BLaER1 treated with 17β-estradiol and CSF1 and Interleukin-3, amounts not matched to agents 10 nM and 100 nM (cell line): ENCODE results near the gene USP4.

ENCODE experiments used
- H3K27ac ChIP-seq, 11 experiments: shearing (Covaris generic); formaldehyde crosslinking; 2 replicates each; pipeline ENCODE4 v1.8.1; 2022
- H3K27me3 ChIP-seq, 11 experiments: shearing (Covaris generic); formaldehyde crosslinking; 2 replicates each; pipeline ENCODE4 v1.8.1; 2022
- H3K36me3 ChIP-seq, 11 experiments: shearing (Covaris generic); formaldehyde crosslinking; 2 replicates each; pipeline ENCODE4 v1.8.1; 2022
- H3K4me1 ChIP-seq, 10 experiments: shearing (Covaris generic); formaldehyde crosslinking; 2 replicates each; pipeline ENCODE4 v1.8.1; 2022
- H3K4me2 ChIP-seq, 11 experiments: shearing (Covaris generic); formaldehyde crosslinking; 2 replicates each; pipeline ENCODE4 v1.8.1; 2022
- H3K4me3 ChIP-seq, 10 experiments: shearing (Covaris generic); formaldehyde crosslinking; 2 replicates each; pipeline ENCODE4 v1.8.1; 2022
- H3K9ac ChIP-seq, 11 experiments: shearing (Covaris generic); formaldehyde crosslinking; 2 replicates each; pipeline ENCODE4 v1.8.1; 2022
- H3K9me3 ChIP-seq, 11 experiments: shearing (Covaris generic); formaldehyde crosslinking; replicated peaks in 1 of 11; 2 replicates each; pipeline ENCODE4 v1.8.1; 2022
- H4K20me1 ChIP-seq, 11 experiments: shearing (Covaris generic); formaldehyde crosslinking; 2 replicates each; pipeline ENCODE4 v1.8.1; 2022
- Cebpa-rat ChIP-seq, 11 experiments: shearing (Covaris generic); IDR thresholded peaks; 2 replicates each; pipeline ENCODE4 v1.8.1; 2022

Gene USP4

DNA sequence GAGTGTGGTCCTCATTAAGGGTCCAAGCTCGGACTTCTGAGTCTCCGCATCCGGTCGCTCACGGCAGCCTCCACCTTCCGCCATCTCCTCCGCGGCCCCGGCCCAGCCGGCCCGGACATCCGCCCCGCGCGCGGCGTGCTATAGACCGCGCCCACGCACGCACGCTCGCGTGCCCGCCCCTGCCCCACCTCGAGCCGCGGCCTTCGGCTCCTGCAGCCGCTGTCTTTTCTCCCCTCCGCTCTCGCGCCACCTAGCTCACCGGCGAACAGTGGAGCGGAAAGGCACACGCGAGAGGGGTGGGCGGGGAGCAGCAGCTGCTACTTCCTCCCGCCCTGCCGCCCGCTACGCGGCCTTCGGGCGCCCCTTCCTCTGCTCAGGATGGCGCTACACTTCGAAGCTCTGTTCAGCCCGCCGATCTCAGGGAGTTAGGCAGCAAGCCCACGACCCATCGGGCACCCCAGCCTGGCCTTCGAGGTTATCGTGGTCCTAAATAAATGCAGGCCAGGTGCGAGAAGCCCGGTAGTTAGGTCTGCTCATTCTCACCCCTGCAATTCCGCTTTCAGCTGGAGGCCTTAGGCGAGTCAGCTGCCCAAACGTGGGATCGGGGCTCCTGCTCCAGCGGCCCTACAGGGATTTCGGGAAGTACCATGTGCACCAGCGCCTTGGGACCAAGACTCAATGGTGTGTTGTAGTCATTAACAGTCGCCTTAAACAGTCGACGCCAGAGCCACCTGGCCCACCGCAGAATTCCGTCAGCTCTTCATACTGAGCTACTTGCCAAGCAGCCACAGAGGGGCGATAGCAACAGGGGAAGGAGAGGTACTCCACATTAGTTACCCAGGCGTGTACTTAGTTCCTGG, at the start of gene USP4:
Gene USP4 (minus strand): TSS at position 113 of the 860 bp plus-strand sequence. CDS start 29 bp downstream, at position 84.
- Histone ChIP-seq H3K27me3 (no peaks in the 10 kb centered on the region), H3K4me2 (peak within 1 kb of the TSS; percentile 79 to 98 (median 88)), H3K4me1 (peaks cover 59 to 82% (median 72%) of the 10 kb centered on the region in 10 experiments), H3K27ac (peak within 1 kb of the TSS; percentile 93 to 100 (median 97)), H4K20me1 (peaks cover 7 to 37% (median 27%) of the 10 kb centered on the region in 11 experiments; a peak in 17 of 22 replicates), H3K36me3 (peaks cover 24 to 36% (median 27%) of the 10 kb centered on the region in 11 experiments), H3K4me3 (peak within 1 kb of the TSS; percentile 65 to 89 (median 82)), H3K9me3 (no peaks in the 10 kb centered on the region), H3K9ac (peak within 1 kb of the TSS; percentile 85 to 98 (median 91))
- no peak for TF ChIP-seq Cebpa-rat (IDR thresholded peaks at IDR 0.05)

DNA sequence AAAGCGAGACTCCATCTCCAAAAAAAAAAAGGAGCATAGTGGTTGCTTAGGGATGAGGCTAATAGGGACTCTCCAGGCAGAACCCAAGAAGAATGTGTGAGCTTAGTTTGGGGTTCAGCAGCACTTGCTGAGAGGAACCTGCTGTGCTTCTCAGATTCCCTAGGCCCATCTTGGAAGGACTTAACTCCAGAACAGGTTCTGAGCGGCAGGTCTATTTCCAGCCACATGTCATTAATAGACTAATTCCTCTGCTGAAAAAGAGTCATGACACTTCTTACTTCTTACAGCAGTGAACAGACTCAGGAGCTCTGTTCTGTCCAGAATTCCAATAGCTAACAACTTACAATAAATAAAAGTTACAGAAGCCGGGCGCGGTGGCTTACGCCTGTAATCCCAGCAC, 49.4 kb upstream of the USP4 start:
- Histone ChIP-seq H3K4me3 (no peak overlapping the region), H3K9me3 (no peaks in the 10 kb centered on the region), H3K4me1 (peaks cover 41 to 76% (median 51%) of the 10 kb centered on the region in 10 experiments), H3K9ac (peak overlapping the region in 1 of 11 experiments; percentile 13; a peak in 1 of 22 replicates), H4K20me1 (peaks cover 96 to 100% (median 100%) of the 10 kb centered on the region in 11 experiments), H3K36me3 (peaks cover 28 to 82% (median 66%) of the 10 kb centered on the region in 11 experiments), H3K27ac (0 out of 22 replicates have a peak overlapping the region, but pooled peaks of 1 of the 11 experiments have one; percentile 3), H3K27me3 (no peaks in the 10 kb centered on the region), H3K4me2 (peak overlapping the region in 4 of 11 experiments; percentile 11 to 89 (median 84); a peak in 8 of 22 replicates)
- TF ChIP-seq Cebpa-rat (IDR thresholded peaks at IDR 0.05), result no peak

DNA sequence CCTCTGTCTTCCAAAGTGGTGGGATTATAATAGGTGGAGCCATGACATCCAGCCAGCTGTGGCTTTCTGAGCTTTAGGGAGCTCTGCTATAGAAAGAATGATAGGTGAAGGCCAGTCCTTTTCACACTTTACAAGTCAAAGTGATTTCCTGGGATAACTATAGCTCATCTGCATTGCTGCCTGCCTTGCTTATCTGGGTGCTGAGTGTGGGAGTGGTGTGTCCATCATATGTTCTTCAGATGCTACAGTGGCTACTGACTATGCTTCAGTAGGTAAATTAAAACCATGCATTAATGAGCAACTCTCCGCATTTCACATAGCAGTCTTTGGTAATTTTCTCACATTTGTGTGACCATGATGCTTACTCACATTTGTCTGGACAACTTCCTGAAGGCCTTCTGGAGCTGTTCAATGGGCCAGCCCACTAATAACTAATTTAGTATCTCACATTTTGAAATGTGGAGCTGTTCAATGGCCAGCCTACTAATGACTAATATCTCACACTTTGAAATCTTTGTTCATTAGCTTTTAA, 48.5 kb upstream of the USP4 start:
- Histone ChIP-seq H3K27me3 (no peaks in the 10 kb centered on the region), H3K9ac (peak overlapping the region in 2 of 11 experiments; percentile 10 to 44; a peak in 1 of 22 replicates), H3K4me2 (peak overlapping the region; percentile 4 to 89 (median 75); a peak in 14 of 22 replicates), H3K9me3 (no peaks in the 10 kb centered on the region), H4K20me1 (peaks cover 98 to 100% (median 100%) of the 10 kb centered on the region in 11 experiments), H3K36me3 (peaks cover 25 to 83% (median 70%) of the 10 kb centered on the region in 11 experiments; a peak in 21 of 22 replicates), H3K4me3 (no peak overlapping the region), H3K4me1 (peaks cover 41 to 84% (median 52%) of the 10 kb centered on the region in 10 experiments), H3K27ac (peak overlapping the region in 3 of 11 experiments; percentile 6 to 67 (median 40); a peak in 1 of 22 replicates)
- TF ChIP-seq Cebpa-rat (IDR thresholded peaks at IDR 0.05), result no peak

- Histone ChIP-seq H3K36me3 (peaks cover 22 to 83% (median 69%) of the 10 kb centered on the region in 11 experiments), H3K27ac (peak overlapping the region in 3 of 11 experiments; percentile 6 to 67 (median 40); a peak in 2 of 22 replicates), H3K4me1 (peaks cover 41 to 81% (median 53%) of the 10 kb centered on the region in 10 experiments), H3K9ac (peak overlapping the region in 2 of 11 experiments; percentile 10 to 44; a peak in 1 of 22 replicates), H3K4me3 (no peak overlapping the region), H3K27me3 (no peaks in the 10 kb centered on the region), H3K4me2 (peak overlapping the region; percentile 4 to 89 (median 75); a peak in 18 of 22 replicates), H4K20me1 (peaks cover 98 to 100% (median 100%) of the 10 kb centered on the region in 11 experiments), H3K9me3 (peaks cover 0 to 2% (median 0%) of the 10 kb centered on the region in 11 experiments; a peak in 1 of 22 replicates)
- TF ChIP-seq Cebpa-rat (IDR thresholded peaks at IDR 0.05), result no peak
These were observed 47.9 kb upstream of the USP4 start for GRCh38 chr3:49387721-49388120.

DNA sequence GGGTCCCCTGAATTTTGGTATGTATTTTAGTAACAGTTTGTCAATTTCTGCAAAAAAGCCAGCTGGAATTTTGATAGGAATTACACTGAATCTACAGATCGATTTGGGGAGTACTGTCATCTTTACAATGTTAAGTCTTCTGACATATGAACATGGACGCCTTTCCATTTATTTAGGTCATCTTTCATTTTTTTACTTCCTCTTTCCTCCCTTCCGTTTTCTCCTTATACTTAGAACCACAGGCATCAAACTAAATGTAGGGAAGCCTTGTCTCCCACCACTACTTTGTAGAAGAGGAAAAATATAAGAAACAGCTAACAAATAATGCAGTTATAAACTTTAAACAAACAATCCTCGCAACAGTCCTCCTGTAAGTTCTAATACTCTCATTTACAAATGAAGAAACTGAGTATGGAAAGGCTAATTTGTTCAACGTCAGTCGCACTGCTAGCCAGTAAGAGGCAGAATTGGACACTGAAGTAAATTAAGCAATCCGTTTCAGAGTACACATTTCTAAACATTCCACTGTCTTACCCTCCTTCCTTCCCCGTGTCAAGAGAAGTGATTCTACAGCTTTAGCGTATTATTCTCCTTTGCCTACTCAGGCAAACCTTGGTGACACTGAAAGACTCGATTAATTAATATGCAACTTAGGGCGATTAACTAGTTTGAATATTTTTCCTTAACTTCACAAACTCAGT, 46.4 kb upstream of the USP4 start:
- Histone ChIP-seq H3K36me3 (peaks cover 18 to 86% (median 72%) of the 10 kb centered on the region in 11 experiments), H3K27me3 (no peaks in the 10 kb centered on the region), H3K4me1 (peaks cover 41 to 91% (median 59%) of the 10 kb centered on the region in 10 experiments), H4K20me1 (peaks cover 98 to 100% (median 100%) of the 10 kb centered on the region in 11 experiments), H3K4me3 (peak overlapping the region in 5 of 10 experiments; percentile 7 to 34 (median 24); a peak in 5 of 20 replicates), H3K4me2 (peak overlapping the region; percentile 74 to 89 (median 82)), H3K9me3 (peaks cover 0 to 11% (median 2%) of the 10 kb centered on the region in 11 experiments; a peak in 8 of 22 replicates), H3K9ac (peak overlapping the region in 10 of 11 experiments; percentile 19 to 70 (median 50); a peak in 17 of 22 replicates), H3K27ac (peak overlapping the region in 10 of 11 experiments; percentile 31 to 75 (median 54); a peak in 19 of 22 replicates)
- TF ChIP-seq Cebpa-rat (IDR thresholded peaks at IDR 0.05), result no peak

DNA sequence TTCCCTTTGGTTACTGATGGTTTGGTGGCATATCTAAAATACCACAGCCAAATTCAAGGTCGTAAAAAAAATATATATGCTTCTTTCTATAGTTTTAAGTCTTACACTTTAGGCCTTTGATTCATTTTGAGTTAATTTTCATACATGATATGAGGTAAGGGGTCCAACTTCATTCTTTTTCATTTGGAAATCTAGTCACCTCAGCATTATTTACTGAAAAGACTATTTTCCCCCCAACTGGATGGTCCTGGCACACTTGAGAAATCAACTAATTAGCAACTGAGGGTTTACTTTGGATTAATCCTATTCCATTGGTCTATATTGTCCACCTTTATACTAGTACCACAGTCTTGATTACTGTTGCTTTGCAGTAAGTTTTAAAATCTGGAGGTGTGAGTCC, 45.8 kb upstream of the USP4 start:
- H3K9ac ChIP-seq, result peak overlapping the region in 5 of 11 experiments; percentile 7 to 69 (median 28); a peak in 5 of 22 replicates
- no peak for TF ChIP-seq Cebpa-rat (IDR thresholded peaks at IDR 0.05)
- peaks cover 18 to 86% (median 72%) of the 10 kb centered on the region in 11 experiments for H3K36me3 ChIP-seq
- no peaks in the 10 kb centered on the region for H3K27me3 ChIP-seq
- peak overlapping the region in 3 of 10 experiments; percentile 19 to 32 (median 24); a peak in 3 of 20 replicates for H3K4me3 ChIP-seq
- peaks cover 98 to 100% (median 100%) of the 10 kb centered on the region in 11 experiments for H4K20me1 ChIP-seq
- H3K4me1 ChIP-seq, result peaks cover 41 to 97% (median 60%) of the 10 kb centered on the region in 10 experiments
- H3K27ac ChIP-seq, result peak overlapping the region in 9 of 11 experiments; percentile 31 to 75 (median 55); a peak in 14 of 22 replicates
- H3K4me2 ChIP-seq, result peak overlapping the region; percentile 74 to 89 (median 82)
- peaks cover 0 to 15% (median 6%) of the 10 kb centered on the region in 11 experiments; a peak in 10 of 22 replicates for H3K9me3 ChIP-seq

DNA sequence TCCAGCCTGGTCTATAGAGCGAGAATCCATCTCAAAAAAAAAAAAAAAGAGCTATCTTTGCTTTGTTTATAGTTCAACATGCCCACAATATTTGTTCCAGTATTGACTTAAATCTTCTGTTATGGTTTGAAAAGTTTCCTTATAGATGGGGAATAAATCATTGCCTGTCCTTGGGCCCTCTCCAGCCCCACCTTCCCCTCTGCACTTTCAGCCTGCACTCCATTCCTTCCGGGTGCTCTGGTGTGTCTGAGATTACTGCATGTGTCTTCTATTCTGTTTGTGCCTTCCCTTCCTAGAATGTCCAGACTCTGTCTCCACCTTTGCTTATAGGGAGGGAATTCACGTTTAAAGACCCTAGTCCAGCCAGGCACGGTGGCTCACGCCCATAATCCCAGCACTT, 43.5 kb upstream of the USP4 start:
- Histone ChIP-seq H3K4me1 (peaks cover 34 to 95% (median 60%) of the 10 kb centered on the region in 10 experiments), H3K4me2 (peak overlapping the region in 1 of 11 experiments; percentile 83; a peak in 1 of 22 replicates), H3K27me3 (no peaks in the 10 kb centered on the region), H3K36me3 (peaks cover 20 to 86% (median 69%) of the 10 kb centered on the region in 11 experiments), H3K27ac (no peak overlapping the region), H3K9ac (0 out of 22 replicates have a peak overlapping the region, but pooled peaks of 1 of the 11 experiments have one; percentile 5), H3K4me3 (no peak overlapping the region), H4K20me1 (peaks cover 96 to 100% (median 100%) of the 10 kb centered on the region in 11 experiments), H3K9me3 (peaks cover 4 to 35% (median 24%) of the 10 kb centered on the region in 11 experiments; a peak in 21 of 22 replicates)
- no peak for TF ChIP-seq Cebpa-rat (IDR thresholded peaks at IDR 0.05)
